ENCODE data around the gene MED8.

GRCh38 chr1:43438576-43438952 lies 49.0 kb upstream of the MED8 start:
- TF ChIP-seq CTCF (conservative IDR thresholded peaks at IDR 0.05 in 1 of 2, IDR thresholded peaks at IDR 0.05 in 1 of 2; ENCODE audit: low read depth in 1 of 2, low read length in 2 of 2), result no peak
- TF ChIP-seq EZH2 (IDR thresholded peaks at IDR 0.05; ENCODE audit: low read length, missing control alignments), result no peak
